GM21447 (cell line): Measurements from ENCODE around the gene WSB1.
"Not testable (repeated sequence)": the region's sequence is repeated elsewhere in the genome, so short reads cannot be mapped to it uniquely, and the experiment has no call there.

ENCODE experiments used
- ATAC-seq: cut with Tn5 transposase; IDR thresholded peaks from one replicate; pipeline ENCODE4 v1.9.1; 2021; ENCODE audit not compliant: unreplicated experiment

WSB1 gene

GRCh38 chr17:27276653-27277156 is 17.2 kb upstream of the WSB1 start:
- no peak for ATAC-seq

- not testable (repeated sequence) for ATAC-seq
Measured at GRCh38 chr17:27279132-27279531, 14.8 kb upstream of the WSB1 start.

- ATAC-seq, result no peak
Measured at GRCh38 chr17:27280527-27280926, 13.4 kb upstream of the WSB1 start.

- ATAC-seq, result no peak
Measured at GRCh38 chr17:27281438-27281837, 12.5 kb upstream of the WSB1 start.

- ATAC-seq, result peak; percentile 93
Measured at GRCh38 chr17:27282054-27282551, 11.8 kb upstream of the WSB1 start.

GRCh38 chr17:27283060-27283459 is 10.9 kb upstream of the WSB1 start:
- no peak for ATAC-seq

- no peak for ATAC-seq
Measured at GRCh38 chr17:27283751-27284150, 10.2 kb upstream of the WSB1 start.

GRCh38 chr17:27284811-27285415 is 9.0 kb upstream of the WSB1 start:
- no peak for ATAC-seq

GRCh38 chr17:27285516-27285915 is 8.4 kb upstream of the WSB1 start:
- ATAC-seq, result no peak

GRCh38 chr17:27288183-27288582 is 5.7 kb upstream of the WSB1 start:
- no peak for ATAC-seq

GRCh38 chr17:27289856-27290255 is 4.1 kb upstream of the WSB1 start:
- no peak for ATAC-seq

GRCh38 chr17:27290916-27291598 is 2.9 kb upstream of the WSB1 start:
- no peak for ATAC-seq

GRCh38 chr17:27293359-27293897 is 486 bp upstream of the WSB1 start:
- no peak for ATAC-seq

- ATAC-seq, result peak; percentile 48
Measured at GRCh38 chr17:27294689-27295630, 1.0 kb downstream of the WSB1 start.

GRCh38 chr17:27295945-27296344 is 2.0 kb downstream of the WSB1 start:
- ATAC-seq, result no peak

- ATAC-seq, result no peak
Measured at GRCh38 chr17:27296428-27296979, 2.6 kb downstream of the WSB1 start.

- ATAC-seq, result no peak
Measured at GRCh38 chr17:27299384-27300049, 5.6 kb downstream of the WSB1 start.

GRCh38 chr17:27303734-27304133 is 9.8 kb downstream of the WSB1 start:
- ATAC-seq, result no peak

GRCh38 chr17:27306276-27306835 is 12.4 kb downstream of the WSB1 start:
- ATAC-seq, result no peak

- no peak for ATAC-seq
Measured at GRCh38 chr17:27310565-27311110, 16.7 kb downstream of the WSB1 start.
